GM18858 (cell line): ENCODE measurements around the gene SCIN.
"Not testable (repeated sequence)": the region's sequence is repeated elsewhere in the genome, so short reads cannot be mapped to it uniquely, and the experiment has no call there.

Source experiments
- ATAC-seq: cut with Tn5 transposase; IDR thresholded peaks from one replicate; pipeline ENCODE4 v1.9.1; 2021; ENCODE audit not compliant: unreplicated experiment

The SCIN gene

GRCh38 chr7:12646139-12646538, 75.6 kb downstream of the SCIN start:
- no peak for ATAC-seq

- no peak for ATAC-seq
Measured at GRCh38 chr7:12647364-12648219, 77.1 kb downstream of the SCIN start.

GRCh38 chr7:12648704-12649261, 78.3 kb downstream of the SCIN start:
- no peak for ATAC-seq

DNA sequence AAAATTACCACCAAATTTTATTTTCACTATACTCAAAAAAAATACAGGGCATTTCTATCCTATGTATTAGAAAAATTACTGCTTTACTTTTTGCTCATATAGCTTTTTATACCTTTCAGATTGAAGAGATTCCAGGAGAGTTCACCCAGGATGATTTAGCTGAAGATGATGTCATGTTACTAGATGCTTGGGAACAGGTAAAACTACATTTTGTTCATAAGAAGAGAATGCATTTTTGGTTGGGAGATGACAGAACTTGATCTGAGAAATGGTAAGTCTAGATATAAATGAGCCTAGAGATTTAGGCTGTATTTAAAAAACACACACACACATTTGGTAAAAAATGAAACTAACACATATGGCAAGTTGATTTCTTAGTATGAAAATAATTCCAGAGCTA, 78.8 kb downstream of the SCIN start:
- no peak for ATAC-seq

- ATAC-seq, result no peak
Measured at GRCh38 chr7:12650080-12650479, 79.6 kb downstream of the SCIN start.

GRCh38 chr7:12653110-12653509, 82.6 kb downstream of the SCIN start:
- ATAC-seq, result no peak

- ATAC-seq, result no peak
Measured at GRCh38 chr7:12653518-12653917, 83.0 kb downstream of the SCIN start.

DNA sequence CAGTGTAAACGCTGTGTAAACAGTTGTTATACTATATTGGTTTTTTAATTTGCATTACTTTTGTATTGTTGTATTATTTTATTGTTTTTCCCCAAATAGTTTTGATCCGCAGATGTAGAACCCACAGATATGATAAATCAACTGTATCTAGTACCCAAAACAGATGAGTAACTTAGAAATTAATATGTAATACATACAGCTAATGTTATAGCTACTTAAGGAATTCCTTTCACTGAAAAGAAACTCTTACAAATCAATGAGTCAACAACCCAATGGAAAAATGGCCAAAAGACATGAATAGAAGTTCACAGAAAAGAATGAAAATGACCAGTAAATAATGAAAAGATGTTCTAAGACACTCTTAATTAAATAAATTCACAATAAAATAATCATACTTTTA, 84.6 kb downstream of the SCIN start:
- no peak for ATAC-seq

GRCh38 chr7:12660423-12660822, 89.9 kb downstream of the SCIN start:
- not testable (repeated sequence) for ATAC-seq

DNA sequence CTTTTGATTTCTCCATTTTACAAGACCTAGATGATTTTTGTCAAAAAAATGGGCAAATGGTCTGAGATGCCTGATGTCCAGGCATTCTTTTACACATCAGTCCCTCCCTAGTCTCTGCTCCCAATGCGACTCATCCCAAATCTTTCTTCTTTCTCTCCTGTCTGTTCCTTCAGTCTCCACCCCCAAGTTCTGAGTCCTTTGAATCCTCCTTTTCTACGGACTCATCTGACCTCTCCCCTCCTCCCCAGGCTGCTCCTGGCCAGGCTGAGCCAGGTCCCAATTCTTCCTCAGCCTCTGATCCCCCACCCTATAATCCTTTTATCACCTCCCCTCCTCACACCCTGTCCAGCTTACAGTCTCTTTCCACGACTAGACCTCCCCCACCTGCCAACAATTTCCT, 90.5 kb downstream of the SCIN start:
- ATAC-seq, result not testable (repeated sequence)

GRCh38 chr7:12661581-12661980, 91.1 kb downstream of the SCIN start:
- ATAC-seq, result no peak

- no peak for ATAC-seq
Measured at GRCh38 chr7:12670000-12670729, 99.6 kb downstream of the SCIN start.

GRCh38 chr7:12670743-12671520, 100.4 kb downstream of the SCIN start:
- ATAC-seq, result no peak

- not testable (repeated sequence) for ATAC-seq
Measured at GRCh38 chr7:12673436-12673835, 102.9 kb downstream of the SCIN start.

DNA sequence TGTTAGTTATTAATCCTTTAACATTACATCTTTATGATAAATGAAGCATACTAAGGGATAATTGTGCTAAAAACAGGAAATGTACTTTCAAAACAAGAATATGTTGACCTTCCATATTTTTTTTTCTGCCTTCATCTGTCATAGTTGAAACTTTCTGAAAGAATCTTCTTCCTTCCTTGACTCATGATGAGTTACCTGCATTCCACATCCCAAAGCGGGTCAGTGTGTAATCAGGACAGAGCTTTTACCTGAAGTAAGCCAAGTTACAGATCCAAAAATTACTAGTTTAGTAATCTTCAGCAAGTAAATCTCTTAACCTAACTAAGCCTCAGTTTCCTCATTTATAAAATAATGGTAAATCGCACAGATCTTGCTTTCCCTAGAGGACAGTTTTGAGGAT, 103.5 kb downstream of the SCIN start:
- ATAC-seq, result no peak

DNA sequence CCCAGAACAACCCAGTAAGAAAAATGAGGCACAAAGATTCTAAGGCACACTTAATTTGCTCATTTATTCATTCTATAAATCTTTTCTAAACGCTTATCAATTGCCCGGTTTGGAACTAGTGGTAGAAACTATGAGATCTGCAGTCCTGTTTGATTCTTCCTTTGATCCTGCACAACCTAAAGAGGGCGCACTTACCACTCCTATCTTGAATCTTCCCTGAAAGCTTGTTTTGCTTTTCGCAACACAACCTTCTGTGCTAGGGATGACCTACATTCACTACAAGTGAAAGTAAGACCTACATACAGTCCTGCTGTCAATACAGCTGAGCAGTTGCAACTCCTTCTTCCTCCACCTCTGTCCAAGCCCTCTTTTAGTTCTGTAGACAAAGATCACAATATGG, 104.3 kb downstream of the SCIN start:
- ATAC-seq, result no peak

DNA sequence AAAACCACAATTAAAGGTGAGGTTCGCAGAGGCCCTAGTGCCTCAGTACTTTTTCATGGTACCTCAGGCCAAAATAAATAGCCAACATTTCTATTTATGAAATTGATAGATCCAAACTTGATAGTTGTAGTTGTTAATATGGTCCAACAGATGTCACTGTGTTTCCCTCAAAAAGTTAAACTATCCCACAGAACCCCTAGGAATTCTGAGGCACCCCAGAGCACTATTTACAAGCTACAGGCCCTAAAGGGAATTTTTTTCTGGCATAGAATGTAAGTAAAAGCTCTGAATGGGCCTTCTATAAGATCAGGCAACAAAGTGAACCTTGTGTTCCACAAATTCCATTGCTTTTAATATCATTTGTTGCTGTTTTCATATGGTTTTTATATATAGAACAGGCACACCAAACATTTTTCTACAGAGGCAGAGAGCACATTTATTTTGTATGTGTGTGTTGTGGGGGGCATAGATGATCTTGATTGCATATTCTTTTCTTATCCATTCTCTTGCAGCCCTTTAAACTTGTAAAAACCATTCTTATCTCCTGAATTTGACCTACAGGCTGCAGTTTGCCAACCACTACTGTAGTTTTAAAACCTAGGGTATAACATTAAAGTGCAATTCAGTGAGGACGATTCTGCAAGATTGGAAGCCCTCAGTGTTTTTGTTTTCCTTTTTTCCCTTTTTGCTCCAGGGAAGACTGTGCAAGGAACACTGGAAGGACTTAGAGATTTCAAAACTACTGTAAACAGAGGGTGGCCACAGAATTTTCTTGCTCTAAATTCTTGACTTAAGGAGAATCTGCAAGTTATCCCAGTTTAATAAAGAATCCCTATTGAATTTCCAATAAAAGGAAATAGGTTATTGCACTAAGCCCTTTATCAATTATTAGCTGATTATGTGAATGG, 113.4 kb downstream of the SCIN start:
- ATAC-seq, result no peak

DNA sequence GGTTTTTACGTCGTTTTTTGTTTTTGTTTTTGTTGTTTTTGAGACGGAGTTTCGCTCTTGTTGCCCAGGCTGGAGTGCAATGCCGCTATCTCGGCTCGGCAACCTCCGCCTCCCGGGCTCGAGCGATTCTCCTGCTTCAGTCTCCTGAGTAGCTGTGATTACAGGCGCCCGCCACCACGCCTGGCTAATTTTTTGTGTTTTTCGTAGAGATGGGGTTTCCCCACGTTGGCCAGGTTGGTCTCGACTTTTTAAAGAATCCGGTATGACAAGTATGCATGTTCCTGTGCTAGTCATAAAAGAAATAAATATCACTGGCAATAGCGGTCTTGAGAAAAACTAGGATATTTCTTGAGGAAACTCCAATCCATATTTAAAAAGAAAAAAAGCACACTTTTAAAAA, 114.2 kb downstream of the SCIN start:
- no peak for ATAC-seq

DNA sequence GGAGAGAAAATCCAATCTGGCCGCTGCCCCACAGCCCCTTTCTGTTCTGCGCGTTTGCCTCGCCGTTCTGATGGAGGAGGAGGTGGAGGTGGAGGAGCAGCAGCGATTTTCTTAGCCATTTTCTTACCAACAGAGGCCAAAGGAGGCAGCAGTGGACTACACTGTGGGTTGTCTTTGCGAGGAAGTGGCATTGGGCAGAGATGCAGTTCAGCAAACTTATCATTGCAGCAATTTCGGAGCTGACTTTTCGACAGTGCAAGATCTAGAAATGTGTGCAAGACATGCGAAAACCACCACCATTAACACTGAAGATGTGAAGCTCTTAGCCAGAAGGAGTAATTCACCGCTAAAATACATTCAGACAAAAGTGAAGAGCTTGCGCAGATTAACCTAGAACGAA, 115.0 kb downstream of the SCIN start:
- ATAC-seq, result no peak

GRCh38 chr7:12686234-12686890, 115.8 kb downstream of the SCIN start:
- ATAC-seq, result peak; percentile 79
